ENCODE measurements around the gene RABGAP1L. TPM values are rescaled to one million over a fixed set of nuclear protein-coding genes. Genes with fewer than 3 reads are reported as not detected.

RABGAP1L gene
- total and polyA plus RNA-seq, 2 of the 8 experiments (the other 6 are each of a cell fraction or from before 2014, with no cell fraction given): 33.3 to 156 TPM

GRCh38 chr1:174932587-174932986, 773.3 kb downstream of the RABGAP1L start:
- WGBS, 2 experiments (ENCODE audit: extremely low coverage in 1 of 2, insufficient coverage in 1 of 2, insufficient read length in 1 of 2, insufficient replicate concordance in 2 of 2, low coverage in 1 of 2, low lambda C conversion rate in 2 of 2, missing lambda C conversion rate in 1 of 2): 74% methylated on average over 2 of the region's 2 CpGs; no CpG with 5 or more reads in 1 of the 2 experiments
- H3K23ac ChIP-seq (ENCODE audit: insufficient read length): no peak overlapping the region
- H3K9me3 ChIP-seq (ENCODE audit: insufficient read depth in 2 of 2, low read depth in 1 of 2, low read length in 1 of 2): no peaks in the 10 kb centered on the region
- H3K4ac ChIP-seq (replicated peaks; ENCODE audit: insufficient read length, low read depth, low read length): no peak overlapping the region
- H3K56ac ChIP-seq (replicated peaks; ENCODE audit: insufficient read length, low read depth, low read length): no peak overlapping the region
- no peaks in the 10 kb centered on the region for H3K27me3 ChIP-seq (replicated peaks in 1 of 4; ENCODE audit: control insufficient read depth in 3 of 4, extremely low read depth in 1 of 4, insufficient read depth in 3 of 4, low read length in 3 of 4)
- ChIA-PET POLR2A (ENCODE audit: partially characterized antibody) (interaction anchor here (1.0 kb wide), 1 partner anchor 10 kb away, joined by 4 read pairs; no protein-coding TSS in a partner anchor), CTCF (ENCODE audit: partially characterized antibody) (interaction anchor here (0.8 to 2.2 kb wide), 6 partner anchors 10 to 114 kb away, joined by 3 to 8 read pairs (median 6); no protein-coding TSS in a partner anchor)
- no peak overlapping the region for H3K18ac ChIP-seq (ENCODE audit: extremely low read depth, low read length)
- H3K79me1 ChIP-seq (ENCODE audit: low read depth, low read length): peaks cover 4% of the 10 kb centered on the region
- no peak overlapping the region for H2BK12ac ChIP-seq (ENCODE audit: low read depth, low read length)
- no peak for TF ChIP-seq CHD1 (IDR thresholded peaks at IDR 0.05; ENCODE audit: low read depth, low read length)
- no peak for TF ChIP-seq ATF3 (IDR thresholded peaks at IDR 0.05; ENCODE audit: insufficient read depth, low read depth, low read length)
- DNase-seq (ENCODE audit: low read depth in 1 of 2, low spot score in 2 of 2) (no peak), FAIRE-seq (no peak)
- no peak overlapping the region for H2BK5ac ChIP-seq (ENCODE audit: low read depth, low read length)
- no peak overlapping the region for H2BK15ac ChIP-seq (ENCODE audit: low read length)
- no peak overlapping the region for H3K4me2 ChIP-seq (ENCODE audit: insufficient read depth in 1 of 2, low read depth in 2 of 2, low read length in 2 of 2)
- no peak overlapping the region for H2AFZ ChIP-seq (ENCODE audit: low read length)
- no peak overlapping the region for H3K14ac ChIP-seq (ENCODE audit: insufficient read length)
- H3K4me1 ChIP-seq (replicated peaks in 1 of 4; ENCODE audit: control insufficient read depth in 3 of 4, insufficient read depth in 4 of 4, low read length in 3 of 4): peaks cover 0 to 9% (median 2%) of the 10 kb centered on the region in 4 experiments; a peak in 2 of 7 replicates
- H2BK20ac ChIP-seq (ENCODE audit: low read length): no peak overlapping the region
- no peak overlapping the region for H2AK5ac ChIP-seq (ENCODE audit: low read depth, low read length)
- no peak overlapping the region for H2BK120ac ChIP-seq (replicated peaks; ENCODE audit: low read depth, low read length)
- H3K27ac ChIP-seq (ENCODE audit: low read depth, low read length): no peak overlapping the region
- H3K36me3 ChIP-seq (ENCODE audit: control insufficient read depth in 2 of 4, insufficient read depth in 4 of 4, low read length in 3 of 4): peaks cover 0 to 39% (median 1%) of the 10 kb centered on the region in 4 experiments; a peak in 2 of 8 replicates
- no peak overlapping the region for H3K4me3 ChIP-seq (ENCODE audit: extremely low read depth in 1 of 4, insufficient read depth in 2 of 4, low read depth in 3 of 4, low read length in 4 of 4)
- no peak overlapping the region for H4K5ac ChIP-seq (ENCODE audit: insufficient read length, low read depth, low read length)
- H4K20me1 ChIP-seq (replicated peaks in 1 of 2; ENCODE audit: control insufficient read depth in 1 of 2, insufficient read depth in 2 of 2, low read length in 2 of 2): peaks cover 10 to 11% of the 10 kb centered on the region in 2 experiments
- no peaks in the 10 kb centered on the region for H3K23me2 ChIP-seq (ENCODE audit: low read depth, low read length)
- H3K79me2 ChIP-seq (ENCODE audit: control insufficient read depth in 1 of 2, insufficient read depth in 2 of 2, low read length in 2 of 2): peaks cover 0 to 89% of the 10 kb centered on the region in 2 experiments; a peak in 3 of 4 replicates
- no peak overlapping the region for H3K9ac ChIP-seq (replicated peaks in 1 of 4; ENCODE audit: extremely low read depth in 1 of 4, low read depth in 3 of 4, low read length in 3 of 4)
- H4K8ac ChIP-seq (ENCODE audit: extremely low read depth, insufficient read depth, low read length): no peak overlapping the region
- no peak overlapping the region for H4K91ac ChIP-seq (replicated peaks; ENCODE audit: insufficient read length, low read length)

Data from H1 (cell line).